ENCODE results near the gene LRRC27.
A peak's percentile ranks its signal among the peaks of the same experiment; 100 is the strongest.

LRRC27 gene

GRCh38 chr10:132406750-132407149 is 74.8 kb downstream of the LRRC27 start:
- DNase-seq (ENCODE audit: low read depth in 2 of 2) = no peak
- TF ChIP-seq CTCF (IDR thresholded peaks at IDR 0.05; ENCODE audit: low read depth, low read length) = no peak
- H3K4me3 ChIP-seq (replicated peaks in 1 of 2; ENCODE audit: low read depth in 2 of 2, low read length in 2 of 2) = no peak overlapping the region

DNA sequence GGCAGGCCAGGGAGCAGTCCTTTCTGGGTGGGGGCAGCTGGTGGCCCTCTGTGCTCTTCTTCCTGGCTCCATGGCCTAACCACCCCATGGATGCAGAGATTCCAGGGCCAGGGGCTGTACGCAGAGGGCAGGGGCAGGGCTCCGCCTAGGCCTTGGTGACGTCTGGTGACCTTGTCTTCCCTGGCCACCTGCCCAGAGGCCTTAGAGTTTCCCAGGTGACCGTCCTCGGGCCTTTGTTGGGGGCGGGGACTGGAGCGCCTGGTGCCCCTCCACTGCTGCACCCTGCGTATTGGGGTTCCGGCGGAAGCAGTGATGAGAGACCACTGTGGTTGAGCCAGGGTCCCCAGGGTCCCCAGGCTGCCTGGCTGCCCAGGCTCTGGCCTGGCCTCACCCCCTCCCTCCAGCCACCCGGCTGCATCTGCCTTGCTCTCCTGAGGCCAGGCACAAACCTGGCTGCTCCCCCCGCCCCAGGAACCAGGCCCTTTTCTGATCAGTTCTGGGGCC is 75.3 kb downstream of the LRRC27 start:
- DNase-seq (ENCODE audit: low read depth in 2 of 2) = no peak
- no peak overlapping the region for H3K4me3 ChIP-seq (replicated peaks in 1 of 2; ENCODE audit: low read depth in 2 of 2, low read length in 2 of 2)
- TF ChIP-seq CTCF (IDR thresholded peaks at IDR 0.05; ENCODE audit: low read depth, low read length) = no peak

- H3K4me3 ChIP-seq (replicated peaks in 1 of 2; ENCODE audit: low read depth in 2 of 2, low read length in 2 of 2) = no peak overlapping the region
- TF ChIP-seq CTCF (IDR thresholded peaks at IDR 0.05; ENCODE audit: low read depth, low read length) = no peak
- peak in 1 of 2 donors; percentile 36 for DNase-seq (ENCODE audit: low read depth in 2 of 2)
Measured at GRCh38 chr10:132407846-132408278, 75.9 kb downstream of the LRRC27 start.

DNA sequence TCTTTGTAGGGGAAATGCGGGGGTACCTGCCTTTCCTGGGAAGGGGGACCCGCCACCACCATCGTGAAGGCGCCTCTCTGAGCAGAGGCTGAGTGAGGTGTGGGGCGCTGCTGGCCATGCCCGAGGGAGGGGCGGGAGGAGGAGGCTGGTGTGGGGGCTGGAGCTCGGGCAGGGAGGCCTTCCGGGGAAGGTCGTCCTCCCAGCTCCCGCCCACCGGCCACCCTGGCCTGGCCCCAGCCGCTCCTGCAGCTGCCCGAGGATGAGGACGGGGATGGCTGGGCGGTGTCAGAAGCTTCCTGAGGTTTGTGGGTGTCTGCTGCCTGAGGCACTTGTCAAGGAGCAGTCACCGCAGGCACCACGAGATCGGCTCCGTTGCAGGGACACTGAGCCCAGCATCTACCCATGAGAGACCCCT is 76.4 kb downstream of the LRRC27 start:
- no peak overlapping the region for H3K4me3 ChIP-seq (replicated peaks in 1 of 2; ENCODE audit: low read depth in 2 of 2, low read length in 2 of 2)
- no peak for DNase-seq (ENCODE audit: low read depth in 2 of 2)

DNA sequence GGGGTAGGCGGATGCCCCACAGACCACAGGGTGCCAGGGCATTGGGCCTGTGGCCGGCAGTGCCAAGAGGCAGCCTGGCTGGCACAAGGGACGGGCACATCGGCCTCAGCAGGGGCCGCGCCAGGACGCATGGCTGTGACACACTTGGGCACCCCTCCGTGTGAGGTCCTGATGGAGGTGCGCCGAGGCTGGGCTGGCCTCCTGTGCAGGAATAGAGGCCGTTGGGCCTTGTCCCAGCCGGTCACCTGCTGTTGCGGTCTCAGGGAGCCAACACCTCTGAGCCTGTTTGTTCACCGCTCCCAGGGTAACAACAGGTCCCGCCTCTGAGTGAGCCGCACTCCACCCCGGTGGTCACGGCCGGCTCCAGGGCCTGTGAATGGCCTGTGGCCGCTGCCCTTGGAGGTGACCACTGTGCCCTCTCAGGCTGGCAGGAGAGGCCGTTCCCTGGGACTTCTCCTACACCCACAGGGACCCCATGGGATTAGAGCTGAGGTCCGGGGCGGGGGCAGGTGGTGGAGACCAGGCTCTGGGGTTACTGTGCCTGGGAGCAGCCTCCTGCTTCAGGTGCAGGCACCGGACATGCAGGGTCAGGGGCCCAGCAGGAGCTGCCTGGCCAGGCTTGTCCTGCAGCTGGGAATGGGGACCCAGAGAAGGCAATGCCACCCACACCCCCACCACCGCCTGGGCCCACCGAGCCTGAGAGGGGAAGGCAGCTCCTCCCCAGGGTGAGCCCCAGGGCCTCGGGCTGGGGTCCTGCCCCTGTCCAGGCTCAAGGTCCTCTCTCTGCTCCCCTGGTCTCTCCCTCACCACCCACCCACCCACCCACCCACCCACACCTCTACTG is 77.1 kb downstream of the LRRC27 start:
- no peak for TF ChIP-seq CTCF (IDR thresholded peaks at IDR 0.05; ENCODE audit: low read depth, low read length)
- DNase-seq (ENCODE audit: low read depth in 2 of 2) = no peak
- no peak overlapping the region for H3K4me3 ChIP-seq (replicated peaks in 1 of 2; ENCODE audit: low read depth in 2 of 2, low read length in 2 of 2)

More for the DNA sequence above, 76.4 kb downstream of the LRRC27 start:
- no peak for TF ChIP-seq CTCF (IDR thresholded peaks at IDR 0.05; ENCODE audit: low read depth, low read length)

DNA sequence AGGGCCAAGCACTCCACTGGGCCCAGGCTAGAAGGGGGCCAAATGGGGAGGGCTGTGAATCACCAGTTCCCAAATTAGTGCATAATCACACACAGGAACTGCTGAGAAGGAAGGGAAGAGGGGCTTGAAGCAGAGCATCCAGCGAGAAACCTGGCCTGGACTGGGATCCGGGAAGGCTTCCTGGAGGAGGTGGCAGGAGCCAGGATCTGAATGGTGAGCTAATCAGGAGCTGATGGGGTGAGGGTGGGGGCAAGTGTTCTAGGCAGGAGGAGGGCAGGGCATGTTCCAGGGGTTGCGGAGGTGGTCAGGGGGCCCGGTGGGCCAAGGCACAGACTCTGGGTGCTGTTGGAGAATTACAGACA is 77.7 kb downstream of the LRRC27 start:
- H3K4me3 ChIP-seq (replicated peaks in 1 of 2; ENCODE audit: low read depth in 2 of 2, low read length in 2 of 2) = no peak overlapping the region
- no peak for DNase-seq (ENCODE audit: low read depth in 2 of 2)
- TF ChIP-seq CTCF (IDR thresholded peaks at IDR 0.05; ENCODE audit: low read depth, low read length) = no peak
